HG03025 (cell line): ENCODE results near the gene OOSP4A.

Experiments used
- ATAC-seq: cut with Tn5 transposase; IDR thresholded peaks from one replicate; pipeline ENCODE4 v1.9.1; 2021; ENCODE audit warnings: mild to moderate bottlenecking, moderate library complexity; ENCODE audit not compliant: unreplicated experiment, low FRiP score

Gene OOSP4A

DNA sequence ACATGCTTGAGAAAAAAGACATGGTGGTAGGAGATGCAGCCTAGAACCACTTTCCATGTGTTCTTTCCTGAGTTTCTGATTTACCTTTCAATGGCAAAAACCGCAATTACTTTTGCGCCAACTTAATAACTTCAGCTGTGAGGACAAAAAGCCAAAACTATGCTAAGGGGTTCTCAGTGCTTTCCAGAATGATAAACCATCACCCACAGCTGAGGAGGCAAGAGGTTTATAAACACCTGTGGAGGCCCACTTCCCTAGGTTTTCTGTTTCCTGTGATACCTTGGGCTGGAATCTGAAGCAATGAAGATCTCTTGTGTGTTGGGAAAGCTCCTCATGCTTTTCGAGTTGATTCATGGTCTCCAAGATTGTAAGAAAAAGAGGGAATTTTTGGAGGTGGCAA lies at the start of gene OOSP4A:
Gene OOSP4A, plus strand, starts transcription at position 301 of the 400 bp plus-strand sequence. Its CDS starts 0 bp downstream, at position 301.
- no peak for ATAC-seq

DNA sequence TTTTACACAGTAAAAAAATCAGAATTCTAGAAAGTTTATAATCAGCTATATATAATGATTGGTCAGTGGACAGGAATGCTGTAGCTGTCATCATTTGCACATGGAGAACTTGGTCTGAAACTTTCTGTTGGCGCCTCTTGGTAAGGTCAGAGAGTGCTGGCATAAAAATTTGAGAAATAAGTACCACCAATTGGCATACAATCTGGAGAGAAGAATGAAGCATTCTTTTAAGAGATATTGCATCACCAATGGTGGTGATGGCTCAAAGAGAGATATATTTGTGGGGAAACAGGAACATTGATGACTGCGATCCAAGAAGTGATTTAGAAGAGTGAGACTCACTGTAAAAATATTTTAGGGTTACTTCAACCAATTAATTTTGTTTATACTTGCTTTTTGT lies 45.4 kb upstream of the OOSP4A start:
- no peak for ATAC-seq

DNA sequence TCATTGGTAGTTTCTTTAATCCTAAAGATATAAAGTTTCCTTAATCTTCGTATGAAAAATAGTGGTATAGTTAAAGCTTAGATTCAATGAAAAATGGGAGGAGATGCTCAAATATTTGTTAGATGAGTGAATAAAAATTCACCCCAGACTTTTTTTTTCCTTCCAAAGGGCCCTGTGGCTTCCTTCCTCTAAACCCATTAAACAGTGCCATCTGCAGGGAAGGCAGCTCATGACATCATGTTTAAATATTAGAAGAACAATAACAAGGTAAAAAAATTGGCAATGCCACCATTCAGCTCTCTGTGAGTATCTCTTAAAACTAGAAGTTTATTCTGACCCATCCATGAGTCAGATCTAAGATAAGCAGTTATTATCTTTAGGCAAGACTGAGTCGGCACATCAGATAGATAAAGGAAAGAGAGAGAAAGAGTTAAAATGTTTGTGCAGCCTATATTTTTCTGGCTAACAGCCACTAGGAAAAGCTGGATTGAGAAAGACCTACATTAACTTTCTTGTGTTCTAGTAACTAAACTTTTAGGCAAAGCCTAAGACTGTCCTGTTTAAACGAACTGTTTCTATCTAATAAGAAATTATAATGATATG lies 44.7 kb upstream of the OOSP4A start:
- ATAC-seq: no peak

DNA sequence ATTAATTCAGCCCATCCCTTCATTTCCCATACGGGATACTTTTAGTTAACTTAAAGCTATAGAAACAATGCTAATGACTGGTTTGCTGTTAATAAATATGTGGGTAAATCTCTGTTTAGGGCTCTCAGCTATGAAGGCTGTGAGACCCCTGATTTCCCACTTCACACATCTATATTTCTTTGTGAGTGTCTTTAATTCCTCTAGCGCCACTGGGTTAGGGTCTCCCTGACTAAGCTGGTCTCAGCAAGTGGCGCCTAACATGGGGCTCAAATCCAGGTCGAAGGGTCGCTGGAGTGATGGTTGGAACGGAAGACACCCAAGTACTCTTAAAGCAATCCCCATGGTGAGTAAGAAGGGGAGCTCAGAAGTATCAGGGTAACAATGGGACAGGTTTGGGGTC lies 40.0 kb upstream of the OOSP4A start:
- ATAC-seq: no peak

DNA sequence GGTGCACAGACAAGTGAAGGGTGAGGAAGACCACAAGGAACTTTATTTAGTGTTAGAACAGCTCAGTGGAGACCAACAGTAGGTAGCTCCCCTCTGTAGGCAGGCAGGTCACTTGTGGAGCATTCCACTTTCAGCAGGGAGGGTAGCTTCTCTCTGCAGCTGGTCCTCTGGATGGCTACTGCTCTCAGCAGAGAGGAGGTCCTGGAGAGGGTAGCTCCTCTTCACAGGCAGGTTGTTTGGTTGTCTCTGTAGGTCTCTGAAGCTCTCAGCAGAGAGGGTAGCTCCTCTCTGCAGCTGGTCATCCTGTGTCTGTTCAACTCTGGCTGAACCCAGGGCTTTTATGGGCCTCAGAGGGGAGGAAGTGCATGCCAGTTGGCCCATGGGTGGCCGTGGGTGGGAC lies 32.1 kb upstream of the OOSP4A start:
- no peak for ATAC-seq

DNA sequence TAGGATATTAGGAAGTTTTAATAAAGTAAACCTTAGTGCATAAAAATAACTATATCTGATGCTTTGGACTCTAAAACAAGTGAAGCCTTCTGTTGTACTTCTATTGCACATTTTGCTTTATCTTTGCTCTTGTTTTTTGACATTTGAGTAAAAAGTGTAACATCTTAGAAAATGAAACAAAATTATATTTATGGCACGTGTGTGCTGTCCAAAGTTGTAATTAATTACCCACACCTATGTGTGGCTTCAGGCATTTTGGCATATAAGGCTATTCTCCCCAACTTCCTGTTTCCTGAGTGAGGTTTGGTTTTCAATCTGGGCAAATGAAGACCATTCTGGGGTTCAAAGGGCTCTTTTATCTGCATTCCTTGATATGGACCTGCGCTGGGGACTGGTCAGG lies 25.7 kb upstream of the OOSP4A start, which contains the start of gene OOSP1:
Gene OOSP1, plus strand, starts transcription at position 301 of the 400 bp plus-strand sequence. Its CDS starts 23 bp downstream, at position 324.
- ATAC-seq: no peak

DNA sequence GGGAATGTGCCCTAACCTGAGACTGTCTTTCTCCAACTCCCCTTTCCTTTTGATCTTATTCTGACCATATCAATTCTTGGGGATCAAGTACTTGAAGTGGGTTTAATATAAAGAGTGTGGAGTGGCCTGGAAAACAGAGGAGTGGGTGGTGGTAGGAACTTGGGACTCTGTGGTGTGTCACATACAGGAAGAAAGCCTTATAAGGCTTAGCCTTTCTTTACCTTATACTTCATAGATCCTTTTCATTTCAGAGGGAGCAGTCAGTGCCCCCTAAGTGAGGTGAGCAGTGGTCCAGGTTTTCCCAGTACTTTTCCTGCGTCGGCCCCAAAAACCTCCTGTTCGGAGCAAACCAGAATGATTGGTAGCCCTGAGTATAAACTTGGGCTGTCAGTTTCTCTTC lies 25.1 kb upstream of the OOSP4A start:
- ATAC-seq: no peak

DNA sequence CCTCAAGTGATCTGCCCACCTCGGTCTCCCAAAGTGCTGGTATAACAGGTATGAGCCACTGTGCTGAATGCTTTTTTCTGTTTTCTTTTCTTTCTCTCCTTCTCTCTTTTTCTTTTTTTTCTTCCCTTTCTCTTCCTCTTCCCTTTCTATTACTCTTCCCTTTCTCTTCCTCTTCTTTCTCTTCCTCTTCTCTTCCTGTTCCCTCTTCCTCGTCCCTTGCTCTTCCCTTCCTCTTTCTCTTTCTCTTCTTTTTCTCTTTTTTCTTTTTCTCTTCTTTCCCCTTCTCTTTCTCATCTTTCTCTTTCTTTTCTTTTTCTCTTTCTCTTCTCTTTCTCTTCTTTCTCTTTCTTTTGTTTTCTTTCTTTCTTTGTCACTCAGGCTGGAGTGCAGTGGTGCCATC lies 24.4 kb upstream of the OOSP4A start:
- no peak for ATAC-seq

DNA sequence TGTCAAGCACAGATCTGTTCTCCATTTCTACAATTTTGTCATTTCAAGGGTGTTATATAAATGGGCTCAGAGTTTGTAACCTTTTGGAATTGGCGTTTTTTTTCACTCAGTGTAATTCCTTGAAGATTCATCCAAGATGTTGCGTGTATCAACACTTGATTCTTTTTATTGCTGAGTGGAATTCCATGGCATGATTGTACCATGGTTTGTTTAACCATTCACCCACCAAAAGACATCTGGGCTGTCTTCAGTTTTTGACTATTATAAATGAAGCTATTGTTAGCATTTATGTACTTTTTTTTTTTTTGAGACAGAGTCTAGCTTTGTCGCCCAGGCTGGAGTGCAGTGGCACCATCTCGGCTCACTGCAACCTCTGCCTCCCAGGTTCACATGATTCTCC lies 22.7 kb upstream of the OOSP4A start:
- no peak for ATAC-seq

DNA sequence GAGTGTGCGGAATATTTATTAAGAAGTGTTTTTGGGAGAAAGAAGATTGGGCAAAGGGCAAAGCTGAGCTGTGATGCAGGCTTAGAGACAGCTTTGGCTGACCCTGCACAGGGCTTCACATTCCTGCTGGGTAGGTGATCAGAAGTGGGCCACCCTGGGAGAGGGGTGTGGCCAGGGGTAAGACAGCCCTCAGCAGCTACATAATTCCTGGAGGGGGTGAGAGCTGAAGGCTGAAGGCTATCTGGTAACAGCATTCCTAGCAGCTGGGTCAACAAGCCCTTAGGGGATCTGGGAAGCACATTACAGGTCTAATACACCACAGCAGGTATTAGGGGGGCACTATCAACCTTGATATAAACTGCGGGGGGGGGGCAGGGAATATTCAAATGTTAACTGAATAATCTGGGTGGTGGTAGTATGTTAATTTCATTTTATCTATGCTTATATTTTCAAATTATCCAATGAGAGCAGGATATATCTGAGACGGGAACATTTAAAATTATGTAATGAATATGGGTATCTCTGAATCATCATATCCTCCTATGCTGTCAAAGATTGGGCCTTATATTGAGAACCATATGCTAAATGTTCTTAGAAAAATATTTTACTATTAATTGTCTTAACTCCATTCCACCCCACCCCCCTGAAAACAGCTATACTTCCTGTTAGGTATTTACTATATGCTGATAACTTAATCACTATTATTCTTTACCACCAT lies 19.7 kb upstream of the OOSP4A start:
- no peak for ATAC-seq

DNA sequence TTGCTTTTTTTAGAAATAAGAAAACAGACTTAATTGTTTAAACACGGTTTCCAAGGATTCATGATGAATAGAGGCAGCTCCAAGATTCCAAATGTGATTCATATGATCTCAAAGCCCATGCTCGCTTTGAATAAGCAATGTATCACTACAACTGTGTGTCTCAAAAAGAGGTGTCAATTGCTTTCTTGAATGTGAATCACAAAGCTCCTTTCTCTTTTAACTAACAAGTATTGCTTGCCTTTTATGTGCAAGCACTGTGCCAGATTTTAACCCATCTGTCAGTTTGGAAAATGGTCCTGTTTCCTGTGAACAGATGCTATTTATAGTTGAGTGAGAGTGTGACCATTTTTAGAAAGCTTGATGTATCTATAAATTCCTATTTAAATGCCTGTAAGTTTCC lies 19.1 kb upstream of the OOSP4A start:
- no peak for ATAC-seq

DNA sequence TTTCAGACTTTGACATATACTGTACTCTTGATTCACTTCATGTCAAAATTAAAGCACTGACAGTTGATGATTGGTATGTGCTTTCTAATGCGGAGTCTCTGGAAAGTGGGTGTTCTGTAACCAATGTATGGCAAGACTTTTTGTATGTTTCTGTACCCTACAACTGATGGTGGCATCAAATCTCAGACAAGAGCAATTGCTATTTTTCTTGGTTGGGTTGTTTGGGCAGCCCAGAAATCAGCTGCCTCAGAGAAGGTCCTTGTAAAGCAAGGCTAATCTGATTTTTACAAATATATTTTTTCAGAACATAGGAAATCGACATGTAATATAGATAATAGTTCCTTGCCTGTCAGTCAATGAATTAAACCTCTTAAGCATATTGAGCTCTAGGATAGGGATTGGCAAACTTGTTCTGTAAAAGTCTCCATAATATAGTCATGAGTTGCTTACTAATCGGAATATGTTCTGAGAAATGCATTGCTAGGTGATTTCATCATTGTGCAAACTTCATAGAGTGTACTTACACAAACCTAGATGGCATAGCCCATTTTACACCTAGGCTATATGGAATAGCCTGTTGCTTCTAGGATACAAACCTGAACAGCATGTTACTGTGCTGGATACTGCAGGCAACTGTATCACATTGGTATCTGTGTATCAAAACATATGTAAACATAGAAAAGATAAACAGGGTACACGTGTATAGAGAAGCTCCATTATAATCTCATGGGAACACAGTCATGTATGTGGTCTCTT lies 10.2 kb upstream of the OOSP4A start:
- ATAC-seq: no peak

DNA sequence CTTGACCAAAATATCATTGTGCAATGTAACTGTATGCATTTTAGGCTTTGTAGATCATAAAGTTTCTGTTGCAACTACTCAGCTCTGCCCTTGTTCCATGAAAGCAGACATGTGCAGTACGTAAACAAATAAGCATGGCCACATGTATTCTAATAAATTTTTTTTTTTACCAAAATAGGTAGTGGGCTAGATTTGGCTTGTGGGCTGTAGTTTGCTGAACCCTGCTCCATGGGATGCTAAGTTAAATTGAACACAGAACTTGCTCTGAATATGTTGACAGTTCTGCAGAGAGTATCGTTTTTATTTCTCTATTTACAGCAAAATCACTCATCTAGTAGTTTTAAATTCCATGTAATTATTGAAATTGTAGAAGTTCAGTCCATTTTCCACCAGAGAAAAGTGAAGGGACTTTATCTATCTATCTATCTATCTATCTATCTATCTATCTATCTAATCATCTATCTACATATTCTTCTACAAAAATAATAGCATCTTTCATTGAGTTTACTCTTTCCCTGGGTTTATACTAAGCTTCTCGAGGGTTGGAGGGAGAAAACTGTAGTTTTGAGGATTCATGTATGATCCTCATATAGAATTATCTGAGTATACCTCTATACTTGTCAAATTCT lies 9.5 kb upstream of the OOSP4A start:
- no peak for ATAC-seq

DNA sequence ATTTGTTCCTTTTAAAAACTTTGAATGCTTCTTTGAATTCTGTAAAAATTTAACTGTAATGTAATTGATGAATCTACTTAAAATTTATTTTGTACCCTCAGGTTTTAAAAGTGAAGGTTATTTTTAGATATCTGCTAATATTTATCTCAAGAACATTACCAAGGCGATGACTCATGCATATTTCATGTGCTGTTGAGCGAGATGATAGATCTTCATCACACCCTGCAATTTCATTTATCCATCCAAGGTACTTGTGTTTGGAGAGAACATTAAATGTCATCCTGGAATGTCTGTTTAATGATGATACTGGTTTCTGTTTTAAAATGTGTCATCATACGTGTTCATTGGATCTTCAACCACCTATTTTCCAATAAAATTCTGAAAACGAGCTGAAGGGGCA lies 6.7 kb upstream of the OOSP4A start:
- no peak for ATAC-seq

DNA sequence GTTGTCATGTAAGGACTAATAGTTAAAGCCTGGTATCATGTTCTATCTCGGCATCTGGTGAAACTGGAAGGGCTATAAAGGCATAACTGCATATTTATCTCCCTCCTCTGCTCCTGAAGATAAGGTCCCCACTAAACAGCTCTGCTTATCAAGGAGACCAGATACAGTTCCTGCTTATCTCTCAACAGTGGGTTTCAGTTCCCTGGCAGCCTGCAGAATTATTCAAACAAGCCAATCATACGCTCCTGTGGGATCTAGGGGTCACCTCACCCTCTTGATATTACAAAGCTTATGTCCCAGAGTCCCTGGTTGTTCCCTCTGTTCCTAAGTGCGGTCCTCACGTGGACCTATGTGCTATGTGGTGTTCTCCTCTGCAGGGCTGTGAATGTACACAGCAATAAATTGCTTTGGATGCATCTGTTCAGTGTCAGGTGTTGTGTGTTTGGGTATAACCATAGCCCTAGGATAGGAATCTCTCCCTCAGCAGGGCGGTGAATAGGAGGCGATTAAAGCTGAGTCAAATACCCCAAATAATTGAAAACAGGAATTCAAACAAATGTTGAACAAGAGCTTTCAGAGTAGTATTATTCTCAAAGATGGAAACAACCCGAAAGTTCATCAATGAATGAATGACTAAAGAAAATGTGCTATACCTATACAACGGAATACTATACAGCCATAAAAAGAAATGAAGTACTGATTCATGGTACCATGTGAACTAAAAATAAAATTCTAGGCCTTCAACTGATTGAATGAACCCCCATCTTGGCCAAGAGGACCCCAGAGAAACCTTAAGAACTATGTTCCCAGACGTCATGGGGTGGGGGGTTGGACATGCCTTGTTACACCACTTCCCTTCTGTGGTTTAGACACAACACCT lies 3.1 kb upstream of the OOSP4A start:
- no peak for ATAC-seq

DNA sequence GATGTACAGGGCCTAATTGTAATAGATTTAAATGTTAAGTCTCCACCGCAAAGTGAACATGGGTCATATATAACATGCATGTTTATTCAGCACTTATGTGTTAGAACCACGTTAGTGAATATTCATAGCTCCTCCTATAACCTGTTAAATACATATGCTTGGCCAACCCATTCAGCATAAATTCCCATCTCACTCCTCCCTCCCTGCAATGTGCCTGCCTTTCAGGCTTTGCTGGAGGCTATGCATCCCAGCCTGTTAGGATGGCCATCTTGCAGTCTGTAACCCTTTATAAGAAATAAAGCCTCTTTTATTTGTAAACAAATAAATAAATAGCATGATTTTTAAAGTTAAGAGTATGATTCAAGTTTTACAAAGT lies 1.7 kb upstream of the OOSP4A start:
- no peak for ATAC-seq

DNA sequence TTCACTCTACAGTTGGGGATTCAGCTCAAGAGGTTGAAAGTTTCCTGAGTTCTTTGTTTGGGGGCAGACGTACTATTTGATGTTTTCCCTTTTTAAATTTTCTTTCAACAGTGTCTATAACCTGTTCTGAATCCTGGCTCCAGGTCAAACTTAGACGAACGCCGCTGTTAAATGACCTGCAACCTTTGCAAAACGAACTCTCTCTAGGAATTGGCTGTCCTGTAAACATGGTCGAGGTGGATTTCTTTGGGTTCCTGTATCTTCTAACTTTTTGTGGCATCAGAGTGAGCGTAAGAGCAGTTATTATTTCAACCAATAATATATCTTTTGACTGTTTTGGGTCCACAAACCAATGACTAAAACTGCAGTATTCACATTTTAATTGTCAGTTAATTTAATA lies 1.6 kb downstream of the OOSP4A start:
- no peak for ATAC-seq

DNA sequence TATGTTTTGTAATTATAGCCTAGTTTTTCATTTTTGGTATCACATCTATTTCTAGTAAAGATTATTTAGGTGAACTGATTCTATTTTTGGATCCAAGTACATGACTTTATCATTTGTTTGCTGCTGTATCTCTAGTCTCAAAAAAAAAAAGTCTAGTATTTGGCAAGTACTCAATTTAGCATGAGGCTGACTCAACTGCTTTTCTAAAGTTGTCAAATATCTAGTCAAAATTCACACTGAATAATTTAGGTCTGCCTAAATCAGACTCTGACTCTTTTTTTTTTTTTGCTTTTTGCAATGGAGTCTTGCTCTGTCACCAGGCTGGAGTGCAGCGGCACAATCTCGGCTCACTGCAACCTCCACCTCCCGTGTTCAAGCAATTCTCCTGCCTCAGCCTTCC lies 2.4 kb downstream of the OOSP4A start:
- ATAC-seq: no peak

DNA sequence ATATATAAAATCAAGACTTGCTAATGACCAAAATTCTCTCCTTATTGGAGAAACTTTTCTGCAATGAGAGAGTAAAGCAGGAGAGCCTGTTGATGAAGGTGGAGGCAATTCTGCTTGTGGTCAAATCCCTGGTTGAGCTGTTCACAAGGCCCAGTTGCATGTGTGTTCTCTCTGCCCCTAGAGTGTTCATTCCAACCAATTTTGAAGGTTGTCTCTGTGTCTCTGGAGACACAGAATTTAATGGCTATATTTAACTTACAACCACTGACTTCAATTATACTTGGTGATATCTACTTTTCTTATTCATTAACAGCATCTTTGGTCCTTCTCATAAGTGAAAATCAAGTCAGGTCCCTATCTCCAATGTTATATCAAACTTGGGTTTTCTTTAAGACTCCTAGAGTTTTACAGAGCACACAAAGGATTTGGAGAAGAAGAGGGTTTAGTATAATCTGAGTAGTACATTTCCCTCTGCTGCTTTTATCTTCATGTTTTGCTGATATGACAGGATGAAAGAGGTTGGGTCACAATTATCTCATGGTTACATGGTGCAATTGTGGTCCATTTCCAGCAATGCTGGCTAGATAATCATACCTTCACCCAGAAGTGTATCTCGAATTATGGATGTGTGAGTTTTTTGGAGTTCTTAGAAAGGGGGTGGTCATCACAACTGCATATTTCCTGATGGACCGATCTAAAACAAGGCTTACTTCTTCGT lies 4.0 kb downstream of the OOSP4A start:
- ATAC-seq: no peak

DNA sequence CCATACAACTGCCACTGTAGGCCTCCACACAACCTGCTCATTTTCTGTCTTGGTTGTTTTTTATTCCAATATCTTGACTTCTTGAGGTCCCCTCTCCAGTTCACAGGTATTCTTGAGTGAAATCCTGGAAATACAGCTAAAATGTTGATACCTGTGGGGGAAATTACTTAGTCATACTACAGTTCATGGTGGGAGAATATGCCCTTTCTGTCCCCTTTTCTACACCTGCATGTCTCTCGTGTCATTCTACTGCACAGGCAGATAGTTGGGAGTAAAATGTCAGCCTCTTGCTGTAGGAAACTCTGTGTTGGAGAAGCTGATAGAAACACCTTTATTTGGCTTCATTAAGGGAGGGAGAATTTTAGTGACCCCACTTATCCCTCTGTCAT lies 4.6 kb downstream of the OOSP4A start:
- ATAC-seq: no peak
